Left cardiac atrium (tissue), 4 donors: ENCODE measurements around the gene DAW1. TPM values are rescaled to one million over a fixed set of nuclear protein-coding genes. Genes with fewer than 3 reads are reported as not detected.

ENCODE experiments used
- ATAC-seq, 2 donors: fragments of 200-7000 bp; cut with Tn5 transposase; one replicate each; pipeline ENCODE4 v1.9.1; 2020; ENCODE audit warnings: mild to moderate bottlenecking in 2 of 2, moderate library complexity in 2 of 2
- DNase-seq: peaks from one replicate; pipeline ENCODE4 v3.0.0-alpha.2; 2020
- intact Hi-C, 2 donors: fragments of 100-400 bp; cut with DNase I; formaldehyde crosslinking; loops; one replicate each; pipeline versions ENCODE4 v1.14.1 to v1.15.1; 2022 to 2023
- total RNA-seq, 2 donors: library from RNA; stranded (reverse); fragmentation: NEBNext Ultra II Directional; extraction: Animal tissue kit (Norgen Biotek cat#: 25700); gene quantifications; one replicate each; pipeline ENCODE4 v1.2.1, GENCODE V29; 2021
- donor health status: DM: no; HTN: yes; CAD: no.
- donor health status: DM: no; HTN: yes; CAD: no; lungs with severe emphysema.
- donor health status: DM: yes; HTN: yes; CAD: no.
- donor health status: Dilated cardiomyopathy.

DAW1 gene
- total RNA-seq, 2 donors from 2014 or later: 0.21 to 0.65 TPM

- DNase-seq (peak; percentile 39), ATAC-seq (peak in 1 of 2 donors; percentile 5)
- intact Hi-C loops: no loop called here
These were observed 11.2 kb upstream of the DAW1 start for GRCh38 chr2:227860221-227860641.

- DNase-seq: no peak
- no peak for ATAC-seq
- intact Hi-C loops: no loop called here
These were observed 10.4 kb upstream of the DAW1 start for GRCh38 chr2:227861011-227861410.

GRCh38 chr2:227862227-227862740 lies 9.1 kb upstream of the DAW1 start:
- intact Hi-C loops: no loop called here

GRCh38 chr2:227862741-227863588 lies 8.5 kb upstream of the DAW1 start:
- ATAC-seq (peak; percentile 46 to 85), DNase-seq (peak; percentile 31)
- intact Hi-C loops: no loop called here

More at GRCh38 chr2:227862227-227862740, 9.1 kb upstream of the DAW1 start:
- DNase-seq (no peak), ATAC-seq (no peak)

GRCh38 chr2:227864161-227864756 lies 7.2 kb upstream of the DAW1 start:
- peak; percentile 56 to 61 for ATAC-seq
- DNase-seq: no peak
- intact Hi-C loops: no loop called here

- DNase-seq (no peak), ATAC-seq (no peak)
- intact Hi-C loops: no loop called here
These were observed 6.1 kb upstream of the DAW1 start for GRCh38 chr2:227865291-227865690.

GRCh38 chr2:227867386-227867785 lies 4.0 kb upstream of the DAW1 start:
- DNase-seq (no peak), ATAC-seq (no peak)
- intact Hi-C loops: no loop called here

- intact Hi-C loops: no loop called here
- ATAC-seq (peak; percentile 43 to 82), DNase-seq (no peak)
These were observed 589 bp upstream of the DAW1 start for GRCh38 chr2:227870710-227871374.

- DNase-seq: no peak
- ATAC-seq: no peak
- intact Hi-C loops: no loop called here
These were observed 1.2 kb downstream of the DAW1 start for GRCh38 chr2:227872676-227873075.

- ATAC-seq (peak in 1 of 2 donors; percentile 75), DNase-seq (peak; percentile 48)
- intact Hi-C loops: no loop called here
These were observed 4.9 kb downstream of the DAW1 start for GRCh38 chr2:227876300-227876801.

GRCh38 chr2:227877421-227878310 lies 6.2 kb downstream of the DAW1 start:
- intact Hi-C loops: no loop called here
- DNase-seq (no peak), ATAC-seq (peak; percentile 50 to 73)

- ATAC-seq (no peak), DNase-seq (no peak)
- intact Hi-C loops: loop anchor here in 1 of 2 donors (10.0 kb wide), 1 partner anchor 784 kb away; no protein-coding TSS in a partner anchor
These were observed 9.0 kb downstream of the DAW1 start for GRCh38 chr2:227880460-227880859.

GRCh38 chr2:227881866-227882517 lies 10.6 kb downstream of the DAW1 start:
- ATAC-seq (no peak), DNase-seq (no peak)
- intact Hi-C loops: loop anchor here in 1 of 2 donors (10.0 kb wide), 1 partner anchor 783 kb away; no protein-coding TSS in a partner anchor

GRCh38 chr2:227884511-227884947 lies 13.1 kb downstream of the DAW1 start:
- intact Hi-C loops: loop anchor here in 1 of 2 donors (10.0 kb wide), 1 partner anchor 780 kb away; no protein-coding TSS in a partner anchor

GRCh38 chr2:227886149-227886548 lies 14.7 kb downstream of the DAW1 start:
- intact Hi-C loops: loop anchor here in 1 of 2 donors (10.0 kb wide), 1 partner anchor 779 kb away; no protein-coding TSS in a partner anchor
- ATAC-seq (no peak), DNase-seq (no peak)

More at GRCh38 chr2:227884511-227884947, 13.1 kb downstream of the DAW1 start:
- DNase-seq (peak; percentile 62), ATAC-seq (peak in 1 of 2 donors; percentile 55)

GRCh38 chr2:227888289-227888688 lies 16.9 kb downstream of the DAW1 start:
- ATAC-seq (peak; percentile 27 to 44), DNase-seq (no peak)
- intact Hi-C loops: loop anchor here in 1 of 2 donors (10.0 kb wide), 1 partner anchor 777 kb away; no protein-coding TSS in a partner anchor

GRCh38 chr2:227889336-227889735 lies 17.9 kb downstream of the DAW1 start:
- intact Hi-C loops: loop anchor here in 1 of 2 donors (10.0 kb wide), 1 partner anchor 775 kb away; no protein-coding TSS in a partner anchor
- no peak for ATAC-seq
- DNase-seq: no peak
